IMR-90 (cell line): ENCODE data around the gene SPACA7. TPM values are rescaled to one million over a fixed set of nuclear protein-coding genes. Genes with fewer than 3 reads are reported as not detected.

Experiments used
- ATAC-seq: fragments of 200-7000 bp; cut with Tn5 transposase; 2 replicates; pipeline ENCODE4 v1.9.1; 2020; ENCODE audit warnings: low read depth, mild to moderate bottlenecking, moderate library complexity
- BruUV-seq: library from RNA; stranded (reverse); fragments of 400-500 nt; replicated peaks from 2 replicates; lab custom pipeline; 2021; lab: Mats Ljungman, UMichigan
- CTCF ChIA-PET: fragments of 300-600 bp; formaldehyde crosslinking; extraction: SDS; loops from one replicate; lab custom pipeline; 2021; ENCODE audit warnings: antibody characterized with exemption; lab: Yijun Ruan, JAX
- POLR2A ChIA-PET: fragments of 300-600 bp; sonication (Branson Sonifier 250); formaldehyde crosslinking; loops from one replicate; lab custom pipeline; 2022; ENCODE audit warnings: antibody characterized with exemption; ENCODE audit not compliant: unreplicated experiment; lab: Charles Lee
- DNase-seq: peaks from one replicate; pipeline ENCODE4 v3.0.0; 2013
- H2AFZ ChIP-seq: replicated peaks from 2 replicates; pipeline ENCODE3; 2013; ENCODE audit warnings: low read length, mild to moderate bottlenecking; ENCODE audit not compliant: poor library complexity
- H2AK5ac ChIP-seq: 2 replicates; pipeline ENCODE4 v1.6.1; 2013; ENCODE audit warnings: low read depth, low read length, inconsistent platforms
- H2AK9ac ChIP-seq: replicated peaks from 2 replicates; pipeline ENCODE3; 2013; ENCODE audit warnings: mild to moderate bottlenecking, low read depth, low read length, moderate library complexity; ENCODE audit not compliant: poor library complexity
- H2BK120ac ChIP-seq: 2 replicates; pipeline ENCODE4 v1.6.1; 2013; ENCODE audit warnings: low read depth, low read length, inconsistent platforms
- H2BK15ac ChIP-seq: 3 replicates; pipeline ENCODE4 v1.6.1; 2013; ENCODE audit warnings: low read depth, low read length, inconsistent platforms
- H2BK20ac ChIP-seq: 2 replicates; pipeline ENCODE4 v1.6.1; 2013; ENCODE audit warnings: low read depth, mild to moderate bottlenecking, inconsistent platforms, low read length, moderate library complexity
- H2BK5ac ChIP-seq: 2 replicates; pipeline ENCODE4 v1.6.1; 2013; ENCODE audit warnings: mild to moderate bottlenecking, low read depth, low read length, inconsistent platforms; ENCODE audit not compliant: poor library complexity, severe bottlenecking
- H3K14ac ChIP-seq: replicated peaks from 2 replicates; pipeline ENCODE4 v1.6.1; 2013; ENCODE audit warnings: low read depth, low read length, inconsistent platforms
- H3K18ac ChIP-seq: 2 replicates; pipeline ENCODE4 v1.6.1; 2013; ENCODE audit warnings: low read depth, low read length, control low read depth
- H3K23ac ChIP-seq: 2 replicates; pipeline ENCODE4 v1.6.1; 2013; ENCODE audit warnings: low read depth, low read length, inconsistent platforms
- H3K27ac ChIP-seq: 2 replicates; pipeline ENCODE4 v1.5.1; 2013; ENCODE audit warnings: mild to moderate bottlenecking, control low read depth, low read length; ENCODE audit not compliant: insufficient read depth
- H3K27me3 ChIP-seq: 2 replicates; pipeline ENCODE4 v1.6.1; 2013; ENCODE audit warnings: low read length; ENCODE audit not compliant: control insufficient read depth, insufficient read depth
- H3K36me3 ChIP-seq: 2 replicates; pipeline ENCODE4 v1.6.1; 2013; ENCODE audit warnings: low read length, mixed read lengths; ENCODE audit not compliant: control insufficient read depth, insufficient read depth
- H3K4ac ChIP-seq: 2 replicates; pipeline ENCODE4 v1.6.1; 2013; ENCODE audit warnings: low read depth, low read length, inconsistent platforms
- H3K4me1 ChIP-seq: 2 replicates; pipeline ENCODE4 v1.6.1; 2013; ENCODE audit warnings: low read length, mixed read lengths; ENCODE audit not compliant: control insufficient read depth, insufficient read depth
- H3K4me2 ChIP-seq: 2 replicates; pipeline ENCODE4 v1.6.1; 2013; ENCODE audit warnings: low read depth, mild to moderate bottlenecking, control low read depth, low read length, moderate library complexity
- H3K4me3 ChIP-seq: 2 replicates; pipeline ENCODE4 v1.5.1; 2013; ENCODE audit warnings: low read depth, mild to moderate bottlenecking, control low read depth, low read length, moderate library complexity; ENCODE audit not compliant: insufficient read depth
- H3K56ac ChIP-seq: 2 replicates; pipeline ENCODE4 v1.6.1; 2013; ENCODE audit warnings: low read length, inconsistent platforms; ENCODE audit not compliant: insufficient read depth; ENCODE audit errors: extremely low read depth
- H3K79me1 ChIP-seq, 2 experiments: 2 replicates each; pipeline ENCODE4 v1.6.1; 2013; ENCODE audit warnings: low read length in 2 of 2, inconsistent platforms in 1 of 2, low read depth in 1 of 2
- H3K9ac ChIP-seq: 2 replicates; pipeline ENCODE4 v1.6.1; 2013; ENCODE audit warnings: low read depth, low read length, control low read depth
- H3K9me1 ChIP-seq: 2 replicates; pipeline ENCODE4 v1.6.1; 2013; ENCODE audit warnings: low read length, inconsistent platforms; ENCODE audit not compliant: insufficient read depth
- H3K9me3 ChIP-seq: 2 replicates; pipeline ENCODE4 v1.6.1; 2013; ENCODE audit warnings: low read length; ENCODE audit not compliant: control insufficient read depth, insufficient read depth
- H4K20me1 ChIP-seq: 2 replicates; pipeline ENCODE4 v1.6.1; 2013; ENCODE audit warnings: low read length, inconsistent platforms; ENCODE audit not compliant: insufficient read depth
- H4K5ac ChIP-seq: 2 replicates; pipeline ENCODE4 v1.6.1; 2013; ENCODE audit warnings: mild to moderate bottlenecking, low read depth, low read length, control low read depth
- H4K8ac ChIP-seq, 2 experiments: 2 replicates each; pipeline ENCODE4 v1.6.1; 2013; ENCODE audit warnings: low read depth in 2 of 2, low read length in 2 of 2, control low read depth in 1 of 2, inconsistent platforms in 1 of 2
- H4K91ac ChIP-seq: 2 replicates; pipeline ENCODE4 v1.6.1; 2013; ENCODE audit warnings: low read depth, low read length, inconsistent platforms; ENCODE audit not compliant: insufficient read depth
- BHLHE40 ChIP-seq: fragments of 150-350 bp; IDR thresholded peaks from 2 replicates; pipeline ENCODE4 v1.6.1; 2016; ENCODE audit warnings: mild to moderate bottlenecking, low read depth, low read length
- CEBPB ChIP-seq: IDR thresholded peaks from 2 replicates; pipeline ENCODE4 v1.6.1; 2012; ENCODE audit warnings: low read depth, low read length, improper control_type of control experiment
- CHD1 ChIP-seq: IDR thresholded peaks from 2 replicates; pipeline ENCODE4 v1.6.1; 2012; ENCODE audit warnings: low read depth, low read length, improper control_type of control experiment
- MAFK ChIP-seq: IDR thresholded peaks from 2 replicates; pipeline ENCODE4 v1.6.1; 2012; ENCODE audit warnings: low read depth, low read length, improper control_type of control experiment
- MAZ ChIP-seq: IDR thresholded peaks from 2 replicates; pipeline ENCODE4 v1.6.1; 2012; ENCODE audit warnings: low read depth, mild to moderate bottlenecking, low read length, improper control_type of control experiment, moderate library complexity, borderline replicate concordance
- MXI1 ChIP-seq: IDR thresholded peaks from 2 replicates; pipeline ENCODE4 v1.6.1; 2012; ENCODE audit warnings: low read depth, mild to moderate bottlenecking, low read length, moderate library complexity, borderline replicate concordance
- NFE2L2 ChIP-seq: fragments of 150-350 bp; IDR thresholded peaks from 2 replicates; pipeline ENCODE4 v1.6.1; 2016; ENCODE audit warnings: low read depth, mild to moderate bottlenecking, low read length
- POLR2A ChIP-seq: IDR thresholded peaks from 2 replicates; pipeline ENCODE4 v1.6.1; 2012; ENCODE audit warnings: mild to moderate bottlenecking, low read depth, low read length
- RAD21 ChIP-seq: IDR thresholded peaks from 2 replicates; pipeline ENCODE4 v1.6.1; 2012; ENCODE audit warnings: low read length, improper control_type of control experiment
- RCOR1 ChIP-seq: IDR thresholded peaks from 2 replicates; pipeline ENCODE4 v1.6.1; 2012; ENCODE audit warnings: mild to moderate bottlenecking, low read length, improper control_type of control experiment; ENCODE audit not compliant: insufficient replicate concordance
- RFX5 ChIP-seq: IDR thresholded peaks from 2 replicates; pipeline ENCODE4 v1.8.0; 2012; ENCODE audit warnings: low read depth, mild to moderate bottlenecking, low read length, moderate library complexity
- WGBS, 2 experiments: methylation state at CpG; one replicate each; pipeline versions ENCODE4 v1.1.5 to v1.1.7; 2013; ENCODE audit warnings: missing lambda C conversion rate in 2 of 2; ENCODE audit not compliant: insufficient read length in 1 of 2; ENCODE audit errors: extremely low coverage in 2 of 2; 5-methylcytosine and 5-hydroxymethylcytosine counted together
- dilution Hi-C: fragments of 300-500 bp; cut with HindIII; formaldehyde crosslinking; loops from one replicate; pipeline ENCODE4 v1.14.3; 2018; ENCODE audit warnings: low sequenced_read_pairs; ENCODE audit not compliant: unreplicated experiment
- in situ Hi-C: fragments of 300-500 bp; cut with MboI; formaldehyde crosslinking; loops from 3 replicates; pipeline ENCODE4 v1.14.3; 2019; ENCODE audit warnings: low sequenced_read_pairs, inconsistent platforms, mixed read lengths
- intact Hi-C: fragments of 100-400 bp; cut with micrococcal nuclease; formaldehyde crosslinking; loops from 2 replicates; pipeline ENCODE4 v1.10.0; 2022
- polyA plus RNA-seq, 3 experiments: library from polyadenylated mRNA; depleted of rRNA; stranded (reverse); fragments of >200 nt; gene quantifications; 2 replicates each; pipeline ENCODE4 v1.2.3, GENCODE V29; 2012; ENCODE audit warnings: low replicate concordance in 1 of 3
- total RNA-seq: library from RNA; depleted of rRNA; stranded (reverse); fragments of >200 nt; gene quantifications from 2 replicates; pipeline ENCODE4 v1.2.3, GENCODE V29; 2012
- TF ChIP-seq, protein P1 (sequence below): conservative IDR thresholded peaks from 2 replicates; pipeline ENCODE4 v1.5.1; 2012; ENCODE audit warnings: mild to moderate bottlenecking, low read depth, low read length, improper control_type of control experiment
- TF ChIP-seq, protein P2 (sequence below): fragments of 150-350 bp; IDR thresholded peaks from 2 replicates; pipeline ENCODE4 v1.6.1; 2016; ENCODE audit warnings: low read depth, mild to moderate bottlenecking, low read length, moderate library complexity, borderline replicate concordance
- TF ChIP-seq, protein P3 (sequence below): fragments of 150-350 bp; IDR thresholded peaks from 2 replicates; pipeline ENCODE4 v1.6.1; 2017; ENCODE audit warnings: mild to moderate bottlenecking, antibody characterized with exemption, low read length, low read depth

The SPACA7 gene
- total and polyA plus RNA-seq, 2 of the 4 experiments (the other 2 are of a cell fraction) = not detected

DNA sequence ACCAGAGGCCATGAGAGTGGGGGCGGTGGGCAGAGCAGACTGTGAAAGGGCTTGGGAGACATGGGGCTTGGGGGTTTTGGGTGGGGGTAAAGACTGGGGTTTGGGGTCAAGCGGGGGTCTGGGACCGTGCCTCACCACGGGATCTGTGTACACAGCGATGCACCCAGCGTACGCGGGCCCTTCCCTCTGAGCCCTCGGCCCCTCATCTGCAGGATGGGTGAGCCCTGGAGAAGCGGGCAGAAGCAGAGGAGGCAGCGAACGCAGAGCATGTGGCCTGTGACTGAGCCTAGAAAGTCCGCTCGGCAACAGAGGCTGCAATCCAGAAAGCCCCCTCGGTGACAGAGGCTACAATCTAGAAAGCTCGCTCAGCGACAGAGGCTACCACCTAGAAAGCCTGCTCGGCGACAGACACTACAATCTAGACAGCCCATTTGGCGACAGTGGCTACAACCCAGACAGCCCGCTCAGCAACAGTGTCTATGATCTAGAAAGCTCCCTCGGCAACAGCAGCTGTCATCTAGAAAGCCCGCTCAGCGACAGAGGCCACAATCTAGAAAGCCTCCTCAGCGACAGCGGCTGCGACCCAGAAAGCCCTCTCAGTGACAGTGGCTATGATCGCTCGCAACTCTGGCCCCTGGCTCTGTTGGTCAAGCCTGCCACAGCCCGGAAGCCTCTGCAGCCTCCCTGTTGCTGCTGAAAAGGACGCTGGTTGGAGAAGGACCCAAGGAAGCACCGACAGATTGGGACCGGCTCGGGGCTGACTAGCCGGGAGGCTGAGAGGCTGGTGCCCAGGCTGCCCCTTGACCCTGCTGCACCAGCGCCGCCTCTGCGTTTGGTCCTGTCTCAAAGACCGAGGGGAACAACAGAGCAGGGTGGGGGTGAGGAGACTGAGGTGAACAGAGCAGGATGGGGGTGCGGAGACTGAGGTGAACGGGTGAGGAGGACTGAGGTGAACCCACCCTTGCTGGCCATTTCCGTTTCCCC, 68.6 kb downstream of the SPACA7 start:
- dilution Hi-C loops = no loop called here
- H3K23ac ChIP-seq = no peak overlapping the region
- no peak overlapping the region for H2BK5ac ChIP-seq
- no peak overlapping the region for H4K91ac ChIP-seq
- no peak overlapping the region for H3K14ac ChIP-seq
- no peak overlapping the region for H2AK5ac ChIP-seq
- intact Hi-C loops = loop anchor here (1.0 to 10.0 kb wide), 2 partner anchors 970 to 1380 kb away; no protein-coding TSS in a partner anchor
- H2BK15ac ChIP-seq = no peak overlapping the region
- no peak overlapping the region for H4K8ac ChIP-seq
- ATAC-seq (no peak), DNase-seq (no peak)
- H3K9me3 ChIP-seq = no peaks in the 10 kb centered on the region
- no peak overlapping the region for H2AFZ ChIP-seq
- H2AK9ac ChIP-seq = no peak overlapping the region
- ChIA-PET POLR2A (no interaction called here), CTCF (interaction anchor here (1.1 to 2.1 kb wide), 2 partner anchors 430 to 970 kb away, joined by 3 to 11 read pairs; no protein-coding TSS in a partner anchor)
- BruUV-seq = no TSS peak
- H3K4me2 ChIP-seq = no peak overlapping the region
- no peak overlapping the region for H3K4ac ChIP-seq
- H3K27me3 ChIP-seq = peaks cover 9% of the 10 kb centered on the region
- H3K27ac ChIP-seq = no peak overlapping the region
- in situ Hi-C loops = loop anchor here (5.0 kb wide), 1 partner anchor 972 kb away; no protein-coding TSS in a partner anchor
- no peak overlapping the region for H3K18ac ChIP-seq
- no peaks in the 10 kb centered on the region for H3K79me1 ChIP-seq
- H4K5ac ChIP-seq = no peak overlapping the region
- no peak overlapping the region for H3K9ac ChIP-seq
- no peak overlapping the region for H2BK120ac ChIP-seq
- 78% methylated on average over 11 of the region's 42 CpGs; no CpG with 5 or more reads in 1 of the 2 experiments for WGBS, 2 experiments
- no peak overlapping the region for H2BK20ac ChIP-seq
- H3K4me1 ChIP-seq = no peaks in the 10 kb centered on the region
- H3K36me3 ChIP-seq = no peaks in the 10 kb centered on the region
- H4K20me1 ChIP-seq = no peaks in the 10 kb centered on the region
- H3K56ac ChIP-seq = no peak overlapping the region
- no peaks in the 10 kb centered on the region for H3K9me1 ChIP-seq
- no peak overlapping the region for H3K4me3 ChIP-seq
- no peak for TF ChIP-seq CHD1
- TF ChIP-seq NFE2L2 = no peak
- TF ChIP-seq BHLHE40 = no peak
- TF ChIP-seq MXI1 = no peak
- no peak for TF ChIP-seq POLR2A
- TF ChIP-seq, protein P1, sequence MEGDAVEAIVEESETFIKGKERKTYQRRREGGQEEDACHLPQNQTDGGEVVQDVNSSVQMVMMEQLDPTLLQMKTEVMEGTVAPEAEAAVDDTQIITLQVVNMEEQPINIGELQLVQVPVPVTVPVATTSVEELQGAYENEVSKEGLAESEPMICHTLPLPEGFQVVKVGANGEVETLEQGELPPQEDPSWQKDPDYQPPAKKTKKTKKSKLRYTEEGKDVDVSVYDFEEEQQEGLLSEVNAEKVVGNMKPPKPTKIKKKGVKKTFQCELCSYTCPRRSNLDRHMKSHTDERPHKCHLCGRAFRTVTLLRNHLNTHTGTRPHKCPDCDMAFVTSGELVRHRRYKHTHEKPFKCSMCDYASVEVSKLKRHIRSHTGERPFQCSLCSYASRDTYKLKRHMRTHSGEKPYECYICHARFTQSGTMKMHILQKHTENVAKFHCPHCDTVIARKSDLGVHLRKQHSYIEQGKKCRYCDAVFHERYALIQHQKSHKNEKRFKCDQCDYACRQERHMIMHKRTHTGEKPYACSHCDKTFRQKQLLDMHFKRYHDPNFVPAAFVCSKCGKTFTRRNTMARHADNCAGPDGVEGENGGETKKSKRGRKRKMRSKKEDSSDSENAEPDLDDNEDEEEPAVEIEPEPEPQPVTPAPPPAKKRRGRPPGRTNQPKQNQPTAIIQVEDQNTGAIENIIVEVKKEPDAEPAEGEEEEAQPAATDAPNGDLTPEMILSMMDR = no peak
- TF ChIP-seq, protein P2, sequence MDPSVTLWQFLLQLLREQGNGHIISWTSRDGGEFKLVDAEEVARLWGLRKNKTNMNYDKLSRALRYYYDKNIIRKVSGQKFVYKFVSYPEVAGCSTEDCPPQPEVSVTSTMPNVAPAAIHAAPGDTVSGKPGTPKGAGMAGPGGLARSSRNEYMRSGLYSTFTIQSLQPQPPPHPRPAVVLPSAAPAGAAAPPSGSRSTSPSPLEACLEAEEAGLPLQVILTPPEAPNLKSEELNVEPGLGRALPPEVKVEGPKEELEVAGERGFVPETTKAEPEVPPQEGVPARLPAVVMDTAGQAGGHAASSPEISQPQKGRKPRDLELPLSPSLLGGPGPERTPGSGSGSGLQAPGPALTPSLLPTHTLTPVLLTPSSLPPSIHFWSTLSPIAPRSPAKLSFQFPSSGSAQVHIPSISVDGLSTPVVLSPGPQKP = no peak
- no peak for TF ChIP-seq MAZ
- TF ChIP-seq CEBPB = no peak
- no peak for TF ChIP-seq RFX5
- no peak for TF ChIP-seq RCOR1
- TF ChIP-seq, protein P3, sequence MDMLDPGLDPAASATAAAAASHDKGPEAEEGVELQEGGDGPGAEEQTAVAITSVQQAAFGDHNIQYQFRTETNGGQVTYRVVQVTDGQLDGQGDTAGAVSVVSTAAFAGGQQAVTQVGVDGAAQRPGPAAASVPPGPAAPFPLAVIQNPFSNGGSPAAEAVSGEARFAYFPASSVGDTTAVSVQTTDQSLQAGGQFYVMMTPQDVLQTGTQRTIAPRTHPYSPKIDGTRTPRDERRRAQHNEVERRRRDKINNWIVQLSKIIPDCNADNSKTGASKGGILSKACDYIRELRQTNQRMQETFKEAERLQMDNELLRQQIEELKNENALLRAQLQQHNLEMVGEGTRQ = no peak
- no peak for TF ChIP-seq RAD21
- TF ChIP-seq MAFK = no peak
